ENCODE results near the gene SLC29A1.

DNA sequence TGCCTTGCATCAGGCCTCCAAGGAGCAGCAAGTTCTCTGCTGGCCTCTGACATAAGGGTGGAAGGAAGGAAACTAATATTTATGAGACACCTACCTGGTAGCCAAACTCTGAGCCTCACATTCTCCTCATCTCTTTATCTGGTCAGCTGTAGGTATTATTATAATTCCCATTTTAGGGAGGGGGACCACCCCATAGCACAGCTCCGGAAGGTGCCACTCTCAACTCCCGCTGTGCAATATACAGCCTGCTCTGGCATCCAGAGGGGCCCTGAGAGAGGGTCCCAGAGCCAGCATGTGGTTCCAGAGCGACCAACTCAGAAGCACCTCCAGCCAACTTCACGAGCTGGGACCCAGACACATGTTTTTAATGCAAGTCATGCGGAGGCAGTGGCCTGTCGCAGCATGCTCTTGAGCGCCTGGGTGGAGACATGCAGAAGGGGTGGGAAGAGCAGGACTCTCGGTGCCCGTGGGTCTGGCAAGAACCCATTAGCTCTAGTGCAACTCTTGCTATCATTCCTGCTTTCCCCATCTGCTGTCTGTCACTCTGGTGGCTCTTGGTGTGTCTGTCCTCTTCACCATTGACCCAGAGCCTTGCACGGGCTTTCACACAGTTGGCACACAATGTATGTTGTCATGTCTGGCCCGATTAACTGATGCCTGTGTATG lies 21.6 kb upstream of the SLC29A1 start:
- TF ChIP-seq, protein P1, sequence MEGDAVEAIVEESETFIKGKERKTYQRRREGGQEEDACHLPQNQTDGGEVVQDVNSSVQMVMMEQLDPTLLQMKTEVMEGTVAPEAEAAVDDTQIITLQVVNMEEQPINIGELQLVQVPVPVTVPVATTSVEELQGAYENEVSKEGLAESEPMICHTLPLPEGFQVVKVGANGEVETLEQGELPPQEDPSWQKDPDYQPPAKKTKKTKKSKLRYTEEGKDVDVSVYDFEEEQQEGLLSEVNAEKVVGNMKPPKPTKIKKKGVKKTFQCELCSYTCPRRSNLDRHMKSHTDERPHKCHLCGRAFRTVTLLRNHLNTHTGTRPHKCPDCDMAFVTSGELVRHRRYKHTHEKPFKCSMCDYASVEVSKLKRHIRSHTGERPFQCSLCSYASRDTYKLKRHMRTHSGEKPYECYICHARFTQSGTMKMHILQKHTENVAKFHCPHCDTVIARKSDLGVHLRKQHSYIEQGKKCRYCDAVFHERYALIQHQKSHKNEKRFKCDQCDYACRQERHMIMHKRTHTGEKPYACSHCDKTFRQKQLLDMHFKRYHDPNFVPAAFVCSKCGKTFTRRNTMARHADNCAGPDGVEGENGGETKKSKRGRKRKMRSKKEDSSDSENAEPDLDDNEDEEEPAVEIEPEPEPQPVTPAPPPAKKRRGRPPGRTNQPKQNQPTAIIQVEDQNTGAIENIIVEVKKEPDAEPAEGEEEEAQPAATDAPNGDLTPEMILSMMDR (IDR thresholded peaks at IDR 0.05; ENCODE audit: extremely low read depth in 1 of 2, insufficient read depth in 1 of 2, low read depth in 1 of 2, low read length in 2 of 2): no peak
- TF ChIP-seq EZH2 (IDR thresholded peaks at IDR 0.05; ENCODE audit: borderline replicate concordance, low read depth, low read length, severe bottlenecking) (no peak), POLR2A (IDR thresholded peaks at IDR 0.05; ENCODE audit: low read depth, low read length) (no peak)
